GM18861 (cell line): Measurements from ENCODE around the gene OR52D1.

Experiments
- ATAC-seq: cut with Tn5 transposase; IDR thresholded peaks from one replicate; pipeline ENCODE4 v1.9.1; 2021; ENCODE audit not compliant: unreplicated experiment

Gene OR52D1

GRCh38 chr11:5509803-5510202, 21.3 kb downstream of the OR52D1 start, which contains the start of gene UBQLN3:
Gene UBQLN3 (minus strand): TSS chr11:5509957. CDS start chr11:5509558, 399 bp downstream.
- no peak for ATAC-seq

GRCh38 chr11:5514841-5515240, 26.4 kb downstream of the OR52D1 start:
- ATAC-seq: no peak

GRCh38 chr11:5516599-5516998, 28.1 kb downstream of the OR52D1 start, which contains the start of gene UBQLNL:
Gene UBQLNL (minus strand): TSS chr11:5516699. CDS start chr11:5516441, 258 bp downstream.
- ATAC-seq: no peak

GRCh38 chr11:5521540-5521939, 33.1 kb downstream of the OR52D1 start:
- no peak for ATAC-seq

GRCh38 chr11:5522308-5522707, 33.8 kb downstream of the OR52D1 start:
- no peak for ATAC-seq

- no peak for ATAC-seq
Measured at GRCh38 chr11:5524756-5525155, 36.3 kb downstream of the OR52D1 start.

- no peak for ATAC-seq
Measured at GRCh38 chr11:5527716-5528115, 39.2 kb downstream of the OR52D1 start.

GRCh38 chr11:5528495-5528894, 40.0 kb downstream of the OR52D1 start:
- no peak for ATAC-seq

GRCh38 chr11:5531053-5531831, 42.8 kb downstream of the OR52D1 start:
- no peak for ATAC-seq

- no peak for ATAC-seq
Measured at GRCh38 chr11:5534046-5534445, 45.6 kb downstream of the OR52D1 start.

GRCh38 chr11:5536482-5536881, 48.0 kb downstream of the OR52D1 start:
- no peak for ATAC-seq
